Fibroblast of villous mesenchyme (primary cell): Measurements from ENCODE around the gene RBM47. TPM values are rescaled to one million over a fixed set of nuclear protein-coding genes. Genes with fewer than 3 reads are reported as not detected.

Source experiments
- DNase-seq: peaks from one replicate; pipeline ENCODE4 v3.0.0-alpha.2; 2010; ENCODE audit warnings: low read depth
- H3K4me3 ChIP-seq: 2 replicates; pipeline ENCODE4 v1.5.1; 2011; ENCODE audit warnings: low read depth, mild to moderate bottlenecking, low read length
- total RNA-seq: library from RNA; depleted of rRNA; stranded (reverse); fragments of >200 nt; gene quantifications from 2 replicates; pipeline ENCODE4 v1.2.3, GENCODE V29; 2012
- TF ChIP-seq, protein P1 (sequence below): IDR thresholded peaks from 2 replicates; pipeline ENCODE4 v1.5.1; 2012; ENCODE audit warnings: low read depth, mild to moderate bottlenecking, low read length; ENCODE audit not compliant: insufficient read depth

Gene RBM47
- total RNA-seq, 1 donor: 0.86 TPM

DNA sequence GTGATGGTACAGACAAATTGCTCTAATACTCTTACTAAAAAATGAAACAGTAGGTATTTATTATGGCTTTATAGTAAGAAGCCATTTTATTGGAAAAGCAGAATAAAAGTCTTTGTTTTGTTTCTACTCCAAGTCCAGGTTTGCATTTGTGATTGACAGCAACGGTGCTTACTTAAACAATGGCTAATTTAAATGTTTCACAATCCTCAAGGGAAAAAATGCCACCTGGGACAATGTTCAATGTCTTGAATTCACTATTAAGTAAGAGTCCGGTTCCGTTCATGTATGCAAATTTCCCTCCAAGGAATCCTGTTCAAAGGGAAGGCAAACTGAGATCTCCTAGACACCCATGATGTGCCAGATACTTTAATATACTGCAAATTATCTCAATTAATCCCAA is 123.6 kb downstream of the RBM47 start:
- DNase-seq: no peak
- TF ChIP-seq, protein P1, sequence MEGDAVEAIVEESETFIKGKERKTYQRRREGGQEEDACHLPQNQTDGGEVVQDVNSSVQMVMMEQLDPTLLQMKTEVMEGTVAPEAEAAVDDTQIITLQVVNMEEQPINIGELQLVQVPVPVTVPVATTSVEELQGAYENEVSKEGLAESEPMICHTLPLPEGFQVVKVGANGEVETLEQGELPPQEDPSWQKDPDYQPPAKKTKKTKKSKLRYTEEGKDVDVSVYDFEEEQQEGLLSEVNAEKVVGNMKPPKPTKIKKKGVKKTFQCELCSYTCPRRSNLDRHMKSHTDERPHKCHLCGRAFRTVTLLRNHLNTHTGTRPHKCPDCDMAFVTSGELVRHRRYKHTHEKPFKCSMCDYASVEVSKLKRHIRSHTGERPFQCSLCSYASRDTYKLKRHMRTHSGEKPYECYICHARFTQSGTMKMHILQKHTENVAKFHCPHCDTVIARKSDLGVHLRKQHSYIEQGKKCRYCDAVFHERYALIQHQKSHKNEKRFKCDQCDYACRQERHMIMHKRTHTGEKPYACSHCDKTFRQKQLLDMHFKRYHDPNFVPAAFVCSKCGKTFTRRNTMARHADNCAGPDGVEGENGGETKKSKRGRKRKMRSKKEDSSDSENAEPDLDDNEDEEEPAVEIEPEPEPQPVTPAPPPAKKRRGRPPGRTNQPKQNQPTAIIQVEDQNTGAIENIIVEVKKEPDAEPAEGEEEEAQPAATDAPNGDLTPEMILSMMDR: no peak
- H3K4me3 ChIP-seq: no peak overlapping the region

GRCh38 chr4:40502934-40503333 is 126.7 kb downstream of the RBM47 start:
- no peak for DNase-seq
- no peak overlapping the region for H3K4me3 ChIP-seq
- TF ChIP-seq, protein P1: no peak

DNA sequence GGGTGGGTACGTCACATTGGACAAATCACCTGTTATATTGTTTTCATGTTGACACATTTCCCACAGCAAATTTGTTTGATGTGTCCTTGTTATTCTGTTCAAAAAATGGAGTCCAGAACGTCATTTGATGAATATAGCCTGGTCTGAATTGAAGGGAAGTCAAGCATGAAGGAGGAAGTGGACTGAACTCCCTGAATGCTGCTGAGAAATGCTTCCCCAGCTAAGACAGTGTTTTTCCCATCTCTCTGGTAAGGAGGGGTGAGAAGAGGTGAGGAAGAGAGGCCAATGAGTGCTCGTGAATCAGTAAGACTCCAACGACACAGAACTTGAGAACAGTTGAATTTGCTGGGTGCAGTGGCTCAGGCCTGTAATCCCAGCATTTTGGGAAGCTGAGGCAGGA is 127.4 kb downstream of the RBM47 start:
- TF ChIP-seq, protein P1: no peak
- H3K4me3 ChIP-seq: no peak overlapping the region
- no peak for DNase-seq

GRCh38 chr4:40500781-40501180 is 128.9 kb downstream of the RBM47 start:
- no peak for DNase-seq
- TF ChIP-seq, protein P1: no peak
- H3K4me3 ChIP-seq: no peak overlapping the region

DNA sequence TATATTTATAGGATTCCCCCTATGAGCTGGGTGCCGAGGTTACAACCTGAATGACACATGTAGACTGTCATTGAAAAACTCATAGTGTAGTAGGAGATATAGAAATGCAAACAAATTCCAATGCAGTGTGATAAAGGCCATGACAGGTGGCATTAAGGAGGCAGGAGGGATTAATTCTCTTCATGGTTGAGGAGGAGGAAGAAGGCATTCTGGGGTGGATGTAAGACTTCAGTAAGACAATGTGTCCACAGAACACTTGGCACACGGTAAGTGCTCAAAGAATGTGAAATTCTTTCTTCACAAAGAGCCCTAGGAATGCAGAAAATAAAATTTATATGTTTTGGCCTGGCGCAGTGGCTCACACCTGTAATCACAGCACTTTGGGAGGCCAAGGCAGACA is 136.5 kb downstream of the RBM47 start:
- DNase-seq: no peak
- H3K4me3 ChIP-seq: no peak overlapping the region
- TF ChIP-seq, protein P1: no peak

DNA sequence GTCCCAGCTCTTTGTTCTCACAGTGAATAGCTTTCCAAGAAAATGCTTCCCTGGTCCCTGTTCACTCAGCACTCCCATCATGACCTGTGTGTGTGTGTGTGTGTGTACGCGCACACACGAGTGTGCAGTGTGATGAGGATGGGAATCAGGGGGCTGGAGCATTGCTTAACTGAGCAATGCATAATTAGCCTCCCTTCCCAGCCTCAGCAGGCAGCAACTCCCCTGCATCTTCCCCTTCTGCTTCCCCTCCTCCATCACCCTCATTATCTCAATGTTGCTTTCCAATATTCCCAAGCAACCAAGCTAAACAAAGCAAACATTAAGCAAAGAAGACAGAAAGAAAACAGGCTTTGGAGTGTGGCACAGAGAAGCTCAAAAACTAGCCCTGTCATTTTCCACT is 137.0 kb downstream of the RBM47 start:
- DNase-seq: no peak
- TF ChIP-seq, protein P1: no peak

GRCh38 chr4:40490481-40490880 is 139.2 kb downstream of the RBM47 start:
- TF ChIP-seq, protein P1: no peak
- H3K4me3 ChIP-seq: no peak overlapping the region
- DNase-seq: no peak

More for the DNA sequence above, 137.0 kb downstream of the RBM47 start:
- no peak overlapping the region for H3K4me3 ChIP-seq
